HL-60 (cell line): Measurements from ENCODE around the gene VAV2.

Experiments
- DNase-seq, 2 experiments: peaks; one replicate each; pipeline ENCODE4 v3.0.0-alpha.2; 2010 to 2020; ENCODE audit warnings: low read depth in 1 of 2, low spot score in 1 of 2
- H3K27ac ChIP-seq: fragments of 250-450 bp; sonication (Bioruptor Pico); replicated peaks from 2 replicates; pipeline ENCODE4 v1.5.1; 2020; ENCODE audit warnings: mild to moderate bottlenecking, moderate library complexity
- H3K27me3 ChIP-seq: fragments of 250-450 bp; sonication (Bioruptor Pico); 2 replicates; pipeline ENCODE4 v1.5.1; 2021; ENCODE audit warnings: mild to moderate bottlenecking, moderate library complexity; ENCODE audit not compliant: insufficient read depth, poor library complexity, severe bottlenecking
- H3K4me3 ChIP-seq: replicated peaks from 2 replicates; pipeline ENCODE4 v1.5.1; 2011; ENCODE audit warnings: mild to moderate bottlenecking, control low read depth, low read length; ENCODE audit not compliant: insufficient read depth
- GABPA ChIP-seq: IDR thresholded peaks from 2 replicates; pipeline ENCODE4 v1.6.1; 2012; ENCODE audit warnings: low read depth
- POLR2AphosphoS5 ChIP-seq: IDR thresholded peaks from 2 replicates; pipeline ENCODE4 v1.6.1; 2012; ENCODE audit warnings: low read depth
- REST ChIP-seq: IDR thresholded peaks from 2 replicates; pipeline ENCODE4 v1.6.1; 2012; ENCODE audit warnings: low read depth; ENCODE audit not compliant: insufficient replicate concordance
- SPI1 ChIP-seq: IDR thresholded peaks from 2 replicates; pipeline ENCODE4 v1.6.1; 2012; ENCODE audit warnings: low read depth, mild to moderate bottlenecking, borderline replicate concordance
- TF ChIP-seq, protein P1 (sequence below): IDR thresholded peaks from one replicate; pipeline ENCODE4 v1.5.1; 2011; ENCODE audit warnings: low read length, control low read depth, inconsistent platforms; ENCODE audit not compliant: insufficient read depth

Gene VAV2

GRCh38 chr9:134033516-134034214 lies 41.5 kb upstream of the VAV2 start:
- Histone ChIP-seq H3K27me3 (no peaks in the 10 kb centered on the region), H3K27ac (no peak overlapping the region), H3K4me3 (no peak overlapping the region)
- DNase-seq, result no peak
- no peak for TF ChIP-seq REST
- TF ChIP-seq, protein P1, sequence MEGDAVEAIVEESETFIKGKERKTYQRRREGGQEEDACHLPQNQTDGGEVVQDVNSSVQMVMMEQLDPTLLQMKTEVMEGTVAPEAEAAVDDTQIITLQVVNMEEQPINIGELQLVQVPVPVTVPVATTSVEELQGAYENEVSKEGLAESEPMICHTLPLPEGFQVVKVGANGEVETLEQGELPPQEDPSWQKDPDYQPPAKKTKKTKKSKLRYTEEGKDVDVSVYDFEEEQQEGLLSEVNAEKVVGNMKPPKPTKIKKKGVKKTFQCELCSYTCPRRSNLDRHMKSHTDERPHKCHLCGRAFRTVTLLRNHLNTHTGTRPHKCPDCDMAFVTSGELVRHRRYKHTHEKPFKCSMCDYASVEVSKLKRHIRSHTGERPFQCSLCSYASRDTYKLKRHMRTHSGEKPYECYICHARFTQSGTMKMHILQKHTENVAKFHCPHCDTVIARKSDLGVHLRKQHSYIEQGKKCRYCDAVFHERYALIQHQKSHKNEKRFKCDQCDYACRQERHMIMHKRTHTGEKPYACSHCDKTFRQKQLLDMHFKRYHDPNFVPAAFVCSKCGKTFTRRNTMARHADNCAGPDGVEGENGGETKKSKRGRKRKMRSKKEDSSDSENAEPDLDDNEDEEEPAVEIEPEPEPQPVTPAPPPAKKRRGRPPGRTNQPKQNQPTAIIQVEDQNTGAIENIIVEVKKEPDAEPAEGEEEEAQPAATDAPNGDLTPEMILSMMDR, result no peak
- TF ChIP-seq SPI1, result no peak
- no peak for TF ChIP-seq GABPA
- no peak for TF ChIP-seq POLR2AphosphoS5

DNA sequence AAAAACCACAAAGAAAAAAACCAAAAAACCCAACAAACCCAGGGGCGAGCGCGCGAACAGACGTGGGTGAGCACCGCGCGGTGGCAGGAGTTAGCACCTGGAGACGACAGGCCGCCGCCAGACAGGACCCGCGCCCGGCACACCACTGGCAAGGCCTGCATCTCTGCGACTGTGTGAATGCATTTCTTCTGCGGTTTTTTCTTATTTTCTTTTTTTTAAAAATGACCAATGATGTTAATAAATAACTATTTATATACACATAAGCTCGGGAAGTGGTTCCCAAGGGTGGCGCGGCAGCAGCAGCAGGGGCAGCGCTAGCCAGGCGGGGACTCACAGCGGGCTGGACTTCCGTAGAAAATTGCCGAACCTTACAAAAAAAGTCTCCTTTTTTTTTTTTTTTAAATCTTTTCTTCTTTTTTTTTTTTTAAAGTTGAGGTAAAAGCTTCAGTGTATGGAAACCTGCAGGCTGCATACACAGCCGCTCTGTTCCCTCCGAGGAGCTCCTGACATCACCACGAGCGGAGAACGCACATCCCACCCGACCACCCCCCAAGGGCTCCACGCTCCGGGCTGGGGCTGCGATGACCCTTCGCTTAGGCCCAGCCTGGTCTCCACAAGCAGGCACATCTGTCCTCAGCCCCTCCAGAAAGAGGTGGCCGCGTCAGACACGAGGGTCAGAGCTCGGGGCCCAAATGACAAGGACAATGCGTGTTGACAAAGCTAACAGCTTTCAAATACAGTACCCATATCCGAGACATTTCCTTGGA lies 40.5 kb upstream of the VAV2 start:
- H3K27ac ChIP-seq, result no peak overlapping the region
- H3K27me3 ChIP-seq, result no peaks in the 10 kb centered on the region
- H3K4me3 ChIP-seq, result no peak overlapping the region
- TF ChIP-seq REST, result no peak
- TF ChIP-seq GABPA, result no peak
- no peak for TF ChIP-seq POLR2AphosphoS5
- TF ChIP-seq, protein P1, result no peak
- no peak for TF ChIP-seq SPI1
- DNase-seq, result no peak

- TF ChIP-seq REST, result no peak
- no peak overlapping the region for H3K4me3 ChIP-seq
Observed at GRCh38 chr9:134031783-134032182, 39.7 kb upstream of the VAV2 start.

More at GRCh38 chr9:134031783-134032182, 39.7 kb upstream of the VAV2 start:
- no peak for DNase-seq
- Histone ChIP-seq H3K27me3 (no peaks in the 10 kb centered on the region), H3K27ac (no peak overlapping the region)
